Heart left ventricle (tissue), 13 donors: ENCODE results near the gene PNMT.
A peak's percentile ranks its signal among the peaks of the same experiment; 100 is the strongest.

Experiments
- POLR2A ChIP-seq, 2 donors: fragments of 450-650 bp; IDR thresholded peaks; one replicate each; pipeline ENCODE4 v1.6.1; 2017; ENCODE audit warnings: antibody characterized with exemption in 2 of 2, mild to moderate bottlenecking in 2 of 2, moderate library complexity in 2 of 2
- TF ChIP-seq, protein P1 (sequence below), 12 donors: fragments of 200-600 bp; sonication (generic) in 4 of 12; IDR thresholded peaks; one replicate each; pipeline versions ENCODE4 v1.5.0 to v1.8.0; 2018 to 2022; ENCODE audit warnings: antibody characterized with exemption in 12 of 12, mild to moderate bottlenecking in 5 of 12
- donor health status: ischemic (EF 13 %, LVEDD 7.1; RV severe dilation, severe dysfunction).
- donor health status: DM: no; HTN: yes; CAD: no.
- donor health status: DM: no; HTN: no; CAD: no.
- donor health status: ischemic (EF 25% LVEDD 6.9; RV normal size, moderate dysfunction).
- donor health status: ischemic (EF 25% LVEDD 5.7; RV mildly dilated, moderate dysfunction).
- donor health status: ischemic (EF 35%, LVEDD 5.7; RV mildly dilated, moderate dysfunction).
- donor health status: nonischemic (EF 11% LVEDD 7.7; RV severe dilation, severe dysfunction).
- donor health status: DM: yes; HTN: yes; CAD: no.
- donor health status: PGD.
- donor health status: ischemic (EF 29% LVEDD 5.4; RV normal size, mild dysfunction).
- donor health status: nonischemic (EF 23%, LVEDD 6.1; RV moderate dilation, normal function).

GRCh38 chr17:39623356-39623950 is 44.8 kb upstream of the PNMT start:
- TF ChIP-seq, protein P1, sequence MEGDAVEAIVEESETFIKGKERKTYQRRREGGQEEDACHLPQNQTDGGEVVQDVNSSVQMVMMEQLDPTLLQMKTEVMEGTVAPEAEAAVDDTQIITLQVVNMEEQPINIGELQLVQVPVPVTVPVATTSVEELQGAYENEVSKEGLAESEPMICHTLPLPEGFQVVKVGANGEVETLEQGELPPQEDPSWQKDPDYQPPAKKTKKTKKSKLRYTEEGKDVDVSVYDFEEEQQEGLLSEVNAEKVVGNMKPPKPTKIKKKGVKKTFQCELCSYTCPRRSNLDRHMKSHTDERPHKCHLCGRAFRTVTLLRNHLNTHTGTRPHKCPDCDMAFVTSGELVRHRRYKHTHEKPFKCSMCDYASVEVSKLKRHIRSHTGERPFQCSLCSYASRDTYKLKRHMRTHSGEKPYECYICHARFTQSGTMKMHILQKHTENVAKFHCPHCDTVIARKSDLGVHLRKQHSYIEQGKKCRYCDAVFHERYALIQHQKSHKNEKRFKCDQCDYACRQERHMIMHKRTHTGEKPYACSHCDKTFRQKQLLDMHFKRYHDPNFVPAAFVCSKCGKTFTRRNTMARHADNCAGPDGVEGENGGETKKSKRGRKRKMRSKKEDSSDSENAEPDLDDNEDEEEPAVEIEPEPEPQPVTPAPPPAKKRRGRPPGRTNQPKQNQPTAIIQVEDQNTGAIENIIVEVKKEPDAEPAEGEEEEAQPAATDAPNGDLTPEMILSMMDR (IDR thresholded peaks at IDR 0.05): peak; percentile 87 to 97 (median 94)
- TF ChIP-seq POLR2A (IDR thresholded peaks at IDR 0.05): no peak
